ENCODE results near the gene CUBN. TPM values are rescaled to one million over a fixed set of nuclear protein-coding genes. Genes with fewer than 3 reads are reported as not detected.

CUBN gene
- total and polyA plus RNA-seq, 3 experiments from 2014 or later, result 0.73 to 0.92 (median 0.83) TPM

DNA sequence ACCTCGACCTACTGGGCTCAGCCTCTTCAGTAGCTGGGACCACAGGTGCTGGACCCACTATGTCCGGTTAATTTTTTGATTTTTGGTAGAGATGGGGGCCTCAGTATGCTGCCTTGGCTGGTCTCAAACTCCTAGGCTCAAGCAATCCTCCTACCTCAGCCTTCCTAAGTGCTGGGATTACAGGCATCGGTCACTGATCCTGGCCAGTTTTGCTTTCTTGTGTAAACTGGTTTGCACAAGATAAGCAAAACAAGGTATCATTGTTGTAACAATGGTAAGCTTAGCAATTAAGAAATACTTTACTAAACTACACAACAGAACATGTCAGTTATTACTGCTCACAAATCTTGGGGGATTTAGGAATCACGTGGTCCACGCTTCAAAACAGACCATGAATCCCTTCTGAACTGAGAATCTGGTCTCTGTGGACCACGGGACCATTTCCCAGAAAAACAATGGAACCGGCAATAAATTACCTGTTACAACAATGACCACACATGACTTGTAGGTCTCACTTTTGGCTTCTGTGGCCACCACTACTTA lies 349.2 kb downstream of the CUBN start:
- H3K9me3 Mint-ChIP-seq, result no peaks in the 10 kb centered on the region
- no peaks in the 10 kb centered on the region for H3K27me3 ChIP-seq (ENCODE audit: insufficient read depth, low read length, poor library complexity, severe bottlenecking)
- DNase-seq, result no peak
- H3K4me3 ChIP-seq (ENCODE audit: low read length), result no peak overlapping the region
- H3K36me3 ChIP-seq (ENCODE audit: insufficient read depth, low read length), result no peaks in the 10 kb centered on the region
- ChIA-PET POLR2A (no interaction called here), CTCF (interaction anchor here (1.4 kb wide), 1 partner anchor 878 kb away, joined by 3 read pairs; no protein-coding TSS in a partner anchor)
- no peaks in the 10 kb centered on the region for H3K27me3 Mint-ChIP-seq
- H3K9me3 ChIP-seq (ENCODE audit: low read length), result no peaks in the 10 kb centered on the region
- peaks cover 0 to 28% (median 12%) of the 10 kb centered on the region in 3 donors for H3K36me3 Mint-ChIP-seq
- H3K4me3 Mint-ChIP-seq, result peak overlapping the region in 1 of 7 donors; percentile 29
- H3K4me1 Mint-ChIP-seq, result peaks cover 26 to 39% (median 36%) of the 10 kb centered on the region in 3 donors
- H3K27ac ChIP-seq (ENCODE audit: low read depth, low read length), result no peak overlapping the region
- peak overlapping the region in 6 of 8 donors; percentile 4 to 76 (median 54) for H3K27ac Mint-ChIP-seq
- peaks cover 14% of the 10 kb centered on the region for H3K4me1 ChIP-seq (ENCODE audit: insufficient read depth, low read length)

DNA sequence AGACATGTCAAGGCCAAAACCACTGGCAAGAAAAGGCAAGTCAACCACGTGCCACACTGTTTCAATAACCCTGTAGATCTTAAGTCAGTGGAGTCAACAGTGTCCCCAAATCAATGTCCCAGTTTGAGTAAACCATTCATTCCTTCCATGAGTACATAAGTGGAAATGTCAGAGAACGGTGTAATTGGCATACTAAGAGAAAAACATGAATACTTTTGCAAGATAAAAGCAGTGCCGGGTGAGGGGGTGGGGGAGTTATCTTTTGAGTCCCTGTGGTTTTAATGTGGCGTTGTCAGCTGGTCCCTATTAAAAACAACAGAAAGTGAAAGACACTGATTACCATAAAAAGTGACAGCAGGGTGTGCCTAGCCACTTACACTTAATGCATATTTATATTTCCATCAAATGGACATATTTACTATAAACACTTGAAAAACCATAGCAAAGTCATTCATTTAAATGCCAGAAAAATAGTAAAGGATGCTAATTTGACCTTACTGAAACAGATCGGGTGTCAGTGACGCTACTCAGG lies 350.2 kb downstream of the CUBN start:
- CTCF ChIA-PET, result no interaction called here
- peak in 3 of 5 donors; percentile 29 to 51 (median 30) for DNase-seq
- Mint-ChIP-seq H3K9me3 (no peaks in the 10 kb centered on the region), H3K27ac (peak overlapping the region; percentile 64 to 91 (median 77)), H3K27me3 (no peaks in the 10 kb centered on the region), H3K36me3 (peaks cover 0 to 33% (median 12%) of the 10 kb centered on the region in 3 donors), H3K4me1 (peaks cover 26 to 39% (median 36%) of the 10 kb centered on the region in 3 donors), H3K4me3 (peak overlapping the region in 3 of 7 donors; percentile 13 to 52 (median 15))
- POLR2A ChIA-PET, result no interaction called here
- no peaks in the 10 kb centered on the region for H3K36me3 ChIP-seq (ENCODE audit: insufficient read depth, low read length)
- no peak overlapping the region for H3K27ac ChIP-seq (ENCODE audit: low read depth, low read length)
- no peaks in the 10 kb centered on the region for H3K9me3 ChIP-seq (ENCODE audit: low read length)
- H3K27me3 ChIP-seq (ENCODE audit: insufficient read depth, low read length, poor library complexity, severe bottlenecking), result no peaks in the 10 kb centered on the region
- H3K4me3 ChIP-seq (ENCODE audit: low read length), result no peak overlapping the region
- H3K4me1 ChIP-seq (ENCODE audit: insufficient read depth, low read length), result peaks cover 14% of the 10 kb centered on the region

DNA sequence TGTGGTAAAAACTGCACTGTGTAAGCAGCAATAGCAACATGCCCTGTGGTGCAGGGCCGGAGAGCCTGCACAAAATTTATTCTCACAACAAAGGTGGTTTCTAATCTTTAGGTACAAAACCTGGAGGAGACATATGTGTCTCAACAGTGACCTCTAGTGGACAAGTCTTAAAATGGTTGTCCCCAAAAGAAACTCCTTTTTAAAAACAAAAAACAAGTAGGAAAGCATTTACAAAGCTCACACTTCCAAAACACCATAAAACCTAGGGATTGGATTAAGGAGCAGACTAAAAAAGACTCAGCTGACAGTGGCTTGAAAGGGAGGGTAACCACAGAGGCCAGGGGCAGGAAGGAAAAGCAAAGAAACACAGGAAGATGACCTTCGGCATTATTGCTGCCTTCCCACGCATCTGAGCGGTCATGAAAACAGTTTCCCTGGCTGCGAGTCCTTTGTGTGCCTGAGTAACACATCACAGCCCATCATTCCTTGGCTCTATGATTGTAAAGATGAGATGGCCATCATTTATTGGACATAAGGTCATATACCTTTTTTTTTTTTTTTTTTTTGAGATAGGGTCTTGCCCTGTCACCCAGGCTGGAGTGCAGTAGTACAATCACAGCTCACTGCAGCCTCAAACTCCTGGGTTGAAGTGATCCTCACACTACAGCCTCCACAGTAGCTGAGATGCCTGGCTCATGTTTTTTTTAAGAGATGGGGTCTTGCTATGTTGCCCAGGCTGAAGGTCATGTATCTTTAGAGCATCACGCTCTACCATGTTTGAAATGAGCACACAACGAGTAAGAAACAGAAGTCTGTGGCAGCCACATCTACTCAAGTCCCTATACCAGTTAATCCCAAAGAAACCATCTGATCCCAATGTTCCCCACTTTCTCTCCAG lies 351.9 kb downstream of the CUBN start:
- POLR2A ChIA-PET, result no interaction called here

DNA sequence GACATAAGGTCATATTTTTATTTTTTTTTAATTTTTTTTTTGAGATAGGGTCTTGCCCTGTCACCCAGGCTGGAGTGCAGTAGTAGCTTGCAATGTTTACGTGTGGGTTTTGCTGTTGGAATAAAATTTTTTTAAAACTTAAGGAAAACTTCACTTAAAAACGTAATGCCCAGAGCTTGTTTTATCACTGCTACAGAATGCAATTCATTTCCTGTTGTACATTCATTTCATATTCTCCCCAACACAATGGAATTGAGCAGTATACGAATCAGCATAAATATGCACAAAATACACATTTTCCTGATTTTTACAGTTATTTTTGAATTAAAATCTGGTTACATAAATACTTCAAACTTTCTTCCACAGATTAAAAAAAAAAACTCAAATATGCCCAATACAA lies 352.7 kb downstream of the CUBN start:
- Histone ChIP-seq H3K9me3 (ENCODE audit: low read length) (no peaks in the 10 kb centered on the region), H3K27me3 (ENCODE audit: insufficient read depth, low read length, poor library complexity, severe bottlenecking) (no peaks in the 10 kb centered on the region), H3K36me3 (ENCODE audit: insufficient read depth, low read length) (no peaks in the 10 kb centered on the region), H3K4me1 (ENCODE audit: insufficient read depth, low read length) (peaks cover 14% of the 10 kb centered on the region), H3K27ac (ENCODE audit: low read depth, low read length) (no peak overlapping the region), H3K4me3 (ENCODE audit: low read length) (no peak overlapping the region)
- Mint-ChIP-seq H3K27me3 (no peaks in the 10 kb centered on the region), H3K27ac (peak overlapping the region in 1 of 8 donors; percentile 50), H3K36me3 (peaks cover 0 to 38% (median 9%) of the 10 kb centered on the region in 3 donors), H3K4me3 (no peak overlapping the region), H3K4me1 (peaks cover 31 to 43% (median 39%) of the 10 kb centered on the region in 3 donors), H3K9me3 (no peaks in the 10 kb centered on the region)
- DNase-seq, result no peak
- POLR2A ChIA-PET, result no interaction called here
- CTCF ChIA-PET, result interaction anchor here (0.9 to 2.5 kb wide), 5 partner anchors 9 to 874 kb away, joined by 3 to 10 read pairs (median 6); no protein-coding TSS in a partner anchor

More for the DNA sequence above, 351.9 kb downstream of the CUBN start:
- Mint-ChIP-seq H3K27me3 (no peaks in the 10 kb centered on the region), H3K4me3 (peak overlapping the region in 1 of 7 donors; percentile 43), H3K36me3 (peaks cover 0 to 39% (median 12%) of the 10 kb centered on the region in 3 donors), H3K9me3 (no peaks in the 10 kb centered on the region), H3K27ac (peak overlapping the region; percentile 58 to 93 (median 88)), H3K4me1 (peaks cover 29 to 39% (median 36%) of the 10 kb centered on the region in 3 donors)
- Histone ChIP-seq H3K27ac (ENCODE audit: low read depth, low read length) (no peak overlapping the region), H3K4me3 (ENCODE audit: low read length) (no peak overlapping the region), H3K4me1 (ENCODE audit: insufficient read depth, low read length) (peaks cover 14% of the 10 kb centered on the region), H3K27me3 (ENCODE audit: insufficient read depth, low read length, poor library complexity, severe bottlenecking) (no peaks in the 10 kb centered on the region), H3K9me3 (ENCODE audit: low read length) (no peaks in the 10 kb centered on the region), H3K36me3 (ENCODE audit: insufficient read depth, low read length) (no peaks in the 10 kb centered on the region)
- DNase-seq, result peak in 2 of 5 donors; percentile 47 to 50
- CTCF ChIA-PET, result interaction anchor here (0.6 to 2.5 kb wide), 11 partner anchors 9 to 875 kb away, joined by 3 to 10 read pairs (median 3); partner anchors contain the start of gene RSU1

Other genes starting within 250 kb of the CUBN start
- 1 to 10 TPM; 7.3 to 9.8 TPM for gene TRDMT1, start 71.9 kb upstream of the CUBN start, total RNA-seq
- 8.3 TPM for gene TRDMT1, start 71.9 kb upstream of the CUBN start, polyA plus RNA-seq
- gene VIM, start 98.4 kb upstream of the CUBN start, total RNA-seq, result 1,000 to 10,000 TPM; 1,217 to 1,243 TPM
- 513 TPM for gene VIM, start 98.4 kb upstream of the CUBN start, polyA plus RNA-seq